Embryonic facial prominence (tissue), 1 donor: Measurements from ENCODE around the gene ATP2A2.
"Not testable (repeated sequence)": the region's sequence is repeated elsewhere in the genome, so short reads cannot be mapped to it uniquely, and the experiment has no call there.

Experiments
- DNase-seq: peaks from one replicate; pipeline ENCODE4 v3.0.0-alpha.2; 2016; ENCODE audit errors: extremely low spot score

ATP2A2 gene

DNA sequence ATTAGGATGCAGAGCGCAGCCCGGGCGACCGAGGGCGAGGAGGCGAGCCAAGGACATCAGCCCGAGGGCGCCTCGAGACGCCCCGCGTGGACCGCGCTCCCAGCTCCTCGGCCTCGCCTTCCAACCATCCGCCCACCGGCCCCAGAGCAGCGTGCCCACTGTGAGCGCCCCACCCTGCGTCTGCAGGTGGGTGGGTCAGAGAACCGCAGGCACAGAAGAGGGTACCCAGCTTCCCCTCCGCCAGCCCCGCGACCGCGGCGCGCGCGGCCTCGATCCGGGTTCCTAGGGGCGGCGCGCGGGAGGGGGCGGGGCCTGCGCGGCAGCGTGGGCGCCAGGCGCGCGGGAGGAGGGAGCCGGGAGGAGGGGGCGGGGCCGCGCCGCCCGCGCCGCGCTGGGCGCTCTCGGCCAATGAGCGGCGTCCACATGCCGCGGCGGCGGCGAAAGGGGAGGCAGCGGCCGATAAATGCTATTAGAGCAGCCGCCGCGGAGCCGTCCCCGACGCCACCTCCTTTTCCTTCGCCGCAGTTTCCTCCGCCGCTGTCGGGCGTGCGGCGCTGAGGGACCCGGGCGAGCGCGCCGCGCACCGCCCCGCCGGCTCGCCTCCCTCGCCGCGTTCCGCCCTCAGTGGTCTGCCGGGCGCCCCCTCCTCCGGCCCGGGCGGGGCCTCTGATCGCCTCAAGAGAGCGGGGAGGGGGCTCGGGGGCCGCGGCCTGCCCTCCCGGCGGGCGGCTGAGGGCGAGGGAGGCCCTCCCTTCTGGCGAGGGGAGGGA lies at the start of gene ATP2A2:
Gene ATP2A2 (plus strand): TSS at position 469 of the 770 bp plus-strand sequence. CDS start 543 bp downstream, outside the sequence.
- DNase-seq, result peak; percentile 85

- DNase-seq, result no peak
Observed at GRCh38 chr12:110233212-110233903, 47.7 kb upstream of the ATP2A2 start.

DNA sequence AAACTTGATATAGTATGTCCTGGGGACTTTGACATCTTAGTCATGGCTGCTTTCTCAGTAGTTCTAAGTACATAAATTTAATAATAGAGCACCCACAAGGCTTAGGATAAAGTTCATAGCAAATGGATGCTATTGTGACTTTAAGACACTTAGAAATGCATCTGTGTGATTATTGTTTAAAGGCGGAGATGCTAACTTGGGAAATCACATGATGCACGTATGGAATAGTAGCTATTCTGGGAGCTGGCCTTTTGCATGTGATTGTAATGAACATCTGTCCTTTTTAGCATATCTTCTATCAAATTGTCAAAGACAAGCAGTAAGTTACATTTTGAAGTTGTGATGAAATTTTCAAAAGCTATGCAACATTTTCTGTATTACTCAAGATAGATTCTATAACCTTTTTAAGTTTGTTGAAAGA lies 46.7 kb upstream of the ATP2A2 start:
- no peak for DNase-seq

GRCh38 chr12:110234755-110235154 lies 46.3 kb upstream of the ATP2A2 start:
- DNase-seq, result no peak

- no peak for DNase-seq
Observed at GRCh38 chr12:110235383-110235782, 45.7 kb upstream of the ATP2A2 start.

DNA sequence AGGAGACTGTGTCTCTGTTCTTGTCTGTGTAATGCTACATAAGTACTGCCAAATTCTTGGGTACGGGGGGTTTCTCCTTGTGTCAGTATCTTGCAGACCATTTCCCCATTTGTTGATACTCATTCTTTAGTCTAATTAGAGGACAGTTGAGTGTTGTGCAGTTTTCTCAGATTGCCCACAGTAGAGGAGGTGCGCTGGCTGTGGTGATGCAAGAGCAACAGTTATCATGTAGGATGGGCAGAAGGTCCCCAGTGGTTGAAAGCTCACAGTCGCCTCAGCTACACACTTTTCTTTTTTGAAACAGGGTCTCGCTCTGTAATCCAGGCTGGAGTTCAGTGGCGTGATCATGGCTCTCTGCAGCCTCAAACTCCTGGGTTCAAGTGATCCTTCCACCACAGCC lies 37.8 kb upstream of the ATP2A2 start:
- DNase-seq, result no peak

- DNase-seq, result no peak
Observed at GRCh38 chr12:110244372-110244771, 36.7 kb upstream of the ATP2A2 start.

DNA sequence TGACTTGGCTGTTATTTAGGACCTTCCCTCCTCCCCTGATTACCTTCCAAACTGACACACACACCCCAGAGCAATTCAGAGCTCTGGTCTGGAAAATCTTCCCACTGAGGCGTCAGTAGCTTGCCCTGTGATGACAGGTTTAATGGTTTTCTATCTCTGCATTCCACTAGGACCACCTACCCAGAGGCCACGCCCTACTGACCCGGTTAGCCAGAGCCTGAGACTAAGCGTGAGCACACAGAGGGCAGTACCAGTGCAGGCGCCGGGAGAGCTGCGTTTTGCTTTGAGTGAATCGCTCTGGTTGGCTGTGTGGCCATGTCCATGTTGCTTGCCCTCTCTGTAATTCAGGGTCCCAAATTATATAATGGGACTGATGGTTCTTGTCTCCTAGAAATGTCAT lies 36.2 kb upstream of the ATP2A2 start:
- DNase-seq, result no peak

DNA sequence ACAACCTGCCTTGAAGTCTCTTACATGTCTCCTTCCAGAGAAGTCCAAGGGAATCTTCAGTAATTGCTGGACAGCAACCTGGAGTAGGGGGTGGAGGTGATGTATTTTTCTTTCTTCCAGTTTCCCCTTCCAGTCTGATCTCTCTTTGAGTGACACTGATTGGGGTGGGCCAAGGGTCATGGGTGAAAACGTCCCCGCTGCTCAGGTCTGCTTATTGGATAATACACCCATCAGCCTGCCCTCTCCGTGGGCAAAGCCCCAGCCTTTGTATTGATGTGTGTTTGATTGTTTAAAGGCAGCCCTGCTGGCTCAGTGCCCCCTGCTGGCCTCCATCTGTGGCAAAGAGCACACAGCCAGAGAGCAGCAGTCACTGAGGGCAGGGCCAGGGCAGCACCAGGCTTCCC lies 35.7 kb upstream of the ATP2A2 start:
- no peak for DNase-seq

DNA sequence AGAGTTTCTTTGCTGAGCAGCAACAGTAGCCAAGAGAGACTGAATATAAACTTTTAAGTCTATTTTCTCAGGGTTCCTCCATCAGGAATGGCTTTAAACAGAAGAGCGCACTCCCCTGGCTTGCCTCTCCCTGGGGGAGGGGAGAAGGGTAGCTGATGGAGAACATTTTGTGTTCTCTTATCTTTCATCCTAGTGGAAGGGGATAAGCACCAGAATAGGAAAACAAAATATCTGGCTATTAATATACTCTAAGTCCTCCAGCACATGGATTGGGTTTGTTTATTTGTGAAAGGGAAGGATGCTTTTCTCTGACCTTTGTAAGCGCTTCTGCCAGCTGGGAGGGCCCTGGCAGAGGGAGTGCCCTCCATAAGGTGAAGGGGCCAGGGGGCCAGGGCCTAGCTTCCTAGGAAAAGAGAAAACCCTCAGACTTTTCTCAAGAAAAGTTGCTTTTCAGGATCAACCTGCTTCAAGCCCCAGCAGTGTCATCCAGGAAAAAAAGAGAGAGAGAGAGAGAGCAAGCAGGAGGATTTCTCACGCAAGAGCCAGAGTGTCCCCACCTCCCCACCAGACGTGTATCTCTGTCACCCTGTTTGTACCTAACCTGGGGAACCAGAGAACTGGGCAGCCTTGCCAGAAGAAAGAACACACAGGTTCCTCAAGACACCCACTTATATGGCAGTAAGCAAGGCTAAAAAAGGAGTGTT lies 34.3 kb upstream of the ATP2A2 start:
- no peak for DNase-seq

- DNase-seq, result peak; percentile 59
Observed at GRCh38 chr12:110247340-110248095, 33.5 kb upstream of the ATP2A2 start.

- no peak for DNase-seq
Observed at GRCh38 chr12:110248096-110248447, 33.0 kb upstream of the ATP2A2 start.

GRCh38 chr12:110249105-110249504 lies 31.9 kb upstream of the ATP2A2 start:
- no peak for DNase-seq

DNA sequence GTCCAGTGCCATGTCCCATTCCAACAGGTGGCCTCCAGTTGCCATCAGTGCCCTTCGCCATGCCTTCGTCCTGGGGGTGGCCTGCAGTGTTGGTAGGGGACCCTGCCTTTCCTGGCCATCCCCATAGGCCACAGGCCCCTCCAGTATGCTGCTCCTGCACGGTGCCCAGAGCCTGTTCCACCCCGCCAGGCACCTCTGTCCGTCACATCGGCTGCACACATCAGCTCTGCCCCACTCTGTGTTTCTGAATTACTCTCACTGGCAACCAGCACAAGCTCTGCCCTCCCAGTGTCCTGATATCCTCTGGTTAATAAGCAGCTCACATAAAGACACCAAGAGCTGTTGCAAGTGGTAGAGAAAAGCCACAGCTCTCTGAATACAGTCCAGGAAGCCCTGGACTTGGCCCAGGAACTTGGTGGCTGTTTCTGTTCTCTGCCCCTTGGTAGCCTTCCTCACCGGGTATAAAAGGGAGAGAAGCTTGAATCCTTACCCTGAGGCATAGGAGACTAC lies 31.3 kb upstream of the ATP2A2 start:
- DNase-seq, result no peak

- no peak for DNase-seq
Observed at GRCh38 chr12:110251381-110251780, 29.7 kb upstream of the ATP2A2 start.

- no peak for DNase-seq
Observed at GRCh38 chr12:110252716-110253115, 28.3 kb upstream of the ATP2A2 start.

- DNase-seq, result no peak
Observed at GRCh38 chr12:110253176-110253575, 27.9 kb upstream of the ATP2A2 start.

DNA sequence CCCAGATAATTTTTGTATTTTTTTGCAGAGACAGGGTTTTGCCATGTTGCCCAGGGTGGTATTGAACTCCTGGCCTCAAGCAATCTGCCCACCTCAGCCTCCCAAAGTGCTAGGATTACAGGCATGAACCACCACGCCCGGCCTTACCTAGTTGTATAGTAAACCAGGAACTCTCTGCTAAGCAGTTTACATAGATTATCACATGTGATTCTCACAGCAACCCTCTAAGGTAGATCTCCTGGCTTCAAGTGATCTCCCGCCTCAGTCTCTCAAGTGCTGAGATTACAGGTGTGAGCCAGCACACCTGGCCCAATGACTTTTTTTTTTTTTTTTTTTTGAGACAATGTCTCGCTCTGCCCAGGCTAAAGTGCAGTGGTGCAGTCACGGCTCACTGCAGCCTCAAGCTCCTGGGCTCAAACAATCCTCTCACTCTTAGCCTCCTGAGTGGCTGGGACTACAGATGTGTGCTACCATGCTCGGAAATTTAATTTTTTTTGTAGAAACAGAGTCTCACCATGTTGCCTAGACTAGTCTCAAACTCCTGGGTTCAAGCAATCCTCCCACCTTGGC lies 26.0 kb upstream of the ATP2A2 start:
- DNase-seq, result no peak

GRCh38 chr12:110255890-110256456 lies 25.1 kb upstream of the ATP2A2 start:
- DNase-seq, result not testable (repeated sequence)

DNA sequence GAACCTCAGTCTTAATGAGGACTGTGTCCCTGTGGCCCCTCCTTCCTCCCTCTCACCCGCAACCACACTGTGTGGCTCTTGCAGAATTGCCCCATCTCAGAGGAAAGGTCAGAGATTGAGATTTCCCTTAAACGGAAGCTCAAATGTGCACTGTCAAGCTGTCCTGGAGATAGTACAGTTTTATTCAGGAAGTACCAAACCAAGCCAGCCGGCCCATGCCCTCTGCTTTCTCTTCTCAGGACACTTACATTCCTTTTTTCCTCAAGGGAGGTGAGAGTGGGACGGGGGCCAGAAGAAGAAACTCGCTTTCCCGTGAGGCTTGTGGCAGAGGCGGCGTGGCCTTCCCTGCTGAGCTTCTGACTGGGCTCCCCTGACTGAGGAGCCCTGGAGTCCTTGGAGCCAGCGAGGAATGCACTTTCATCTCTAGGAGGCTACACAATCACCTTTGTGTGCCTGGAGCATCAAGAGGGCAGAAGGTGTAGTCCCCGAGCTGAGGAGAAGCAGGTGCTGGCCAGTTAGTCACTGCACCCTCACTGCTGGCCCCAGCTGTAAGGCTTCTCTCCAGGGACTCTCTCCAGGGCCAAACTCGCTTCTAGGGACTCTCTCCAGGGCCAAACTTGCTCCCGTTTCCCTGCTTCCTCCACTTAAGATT lies 24.1 kb upstream of the ATP2A2 start:
- no peak for DNase-seq

- no peak for DNase-seq
Observed at GRCh38 chr12:110258466-110258865, 22.6 kb upstream of the ATP2A2 start.
